Sigmoid colon (tissue), 4 donors: ENCODE measurements around the gene SLAMF9.

Experiments
- EP300 ChIP-seq, 4 donors: sonication (generic); formaldehyde crosslinking; IDR thresholded peaks; one replicate each; pipeline ENCODE4 v1.6.1; 2017; ENCODE audit warnings: antibody characterized with exemption in 4 of 4
- POLR2A ChIP-seq, 2 donors: fragments of 450-650 bp; IDR thresholded peaks; one replicate each; pipeline ENCODE4 v1.6.1; 2016; ENCODE audit warnings: antibody characterized with exemption in 2 of 2, mild to moderate bottlenecking in 2 of 2, moderate library complexity in 2 of 2
- TF ChIP-seq, protein P1 (sequence below), 4 experiments: fragments of 450-650 bp in 3 of 4; fragments of 200-600 bp in 1 of 4; IDR thresholded peaks; one replicate each; pipeline ENCODE4 v1.5.1; 2016 to 2019; ENCODE audit warnings: antibody characterized with exemption in 4 of 4, mild to moderate bottlenecking in 3 of 4, moderate library complexity in 2 of 4

DNA sequence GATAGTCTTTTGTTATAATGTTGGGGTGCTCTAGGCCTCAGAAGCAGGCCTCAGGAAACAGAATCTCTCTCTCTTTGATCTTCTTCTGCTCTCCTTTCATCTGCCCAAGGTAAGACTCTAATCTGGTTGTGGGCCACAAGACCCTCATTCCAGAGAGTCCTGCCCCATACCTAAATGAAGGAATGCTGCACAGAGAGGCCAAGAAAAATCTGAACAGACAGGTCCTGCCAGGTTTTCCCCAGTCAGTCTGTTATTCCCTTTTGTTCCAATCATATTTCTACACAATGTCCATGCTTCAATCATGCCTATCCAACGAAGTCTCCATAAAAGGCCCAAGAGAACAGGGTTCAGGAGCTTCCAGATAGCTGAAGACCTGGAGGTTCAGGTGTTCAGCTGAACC lies 47.1 kb downstream of the SLAMF9 start:
- TF ChIP-seq, protein P1, sequence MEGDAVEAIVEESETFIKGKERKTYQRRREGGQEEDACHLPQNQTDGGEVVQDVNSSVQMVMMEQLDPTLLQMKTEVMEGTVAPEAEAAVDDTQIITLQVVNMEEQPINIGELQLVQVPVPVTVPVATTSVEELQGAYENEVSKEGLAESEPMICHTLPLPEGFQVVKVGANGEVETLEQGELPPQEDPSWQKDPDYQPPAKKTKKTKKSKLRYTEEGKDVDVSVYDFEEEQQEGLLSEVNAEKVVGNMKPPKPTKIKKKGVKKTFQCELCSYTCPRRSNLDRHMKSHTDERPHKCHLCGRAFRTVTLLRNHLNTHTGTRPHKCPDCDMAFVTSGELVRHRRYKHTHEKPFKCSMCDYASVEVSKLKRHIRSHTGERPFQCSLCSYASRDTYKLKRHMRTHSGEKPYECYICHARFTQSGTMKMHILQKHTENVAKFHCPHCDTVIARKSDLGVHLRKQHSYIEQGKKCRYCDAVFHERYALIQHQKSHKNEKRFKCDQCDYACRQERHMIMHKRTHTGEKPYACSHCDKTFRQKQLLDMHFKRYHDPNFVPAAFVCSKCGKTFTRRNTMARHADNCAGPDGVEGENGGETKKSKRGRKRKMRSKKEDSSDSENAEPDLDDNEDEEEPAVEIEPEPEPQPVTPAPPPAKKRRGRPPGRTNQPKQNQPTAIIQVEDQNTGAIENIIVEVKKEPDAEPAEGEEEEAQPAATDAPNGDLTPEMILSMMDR (IDR thresholded peaks at IDR 0.05): no peak
- TF ChIP-seq POLR2A (IDR thresholded peaks at IDR 0.05) (no peak), EP300 (IDR thresholded peaks at IDR 0.05) (no peak)
